Aorta (tissue), 5 donors: ENCODE data around the gene SCP2. TPM values are rescaled to one million over a fixed set of nuclear protein-coding genes. Genes with fewer than 3 reads are reported as not detected.
"Not testable (repeated sequence)": the region's sequence is repeated elsewhere in the genome, so short reads cannot be mapped to it uniquely, and the experiment has no call there.

Experiments
- ATAC-seq: fragments of 200-7000 bp; cut with Tn5 transposase; one replicate; pipeline ENCODE4 v1.9.1; 2022; ENCODE audit warnings: moderate library complexity; ENCODE audit not compliant: low FRiP score
- DNase-seq, 2 donors: peaks; one replicate each; pipeline ENCODE4 v3.0.0-alpha.2; 2020
- H3K27ac ChIP-seq, 2 donors: one replicate each; pipeline ENCODE4 v1.5.1; 2013; ENCODE audit warnings: low read length in 2 of 2, mild to moderate bottlenecking in 2 of 2, moderate library complexity in 2 of 2, control low read depth in 1 of 2, inconsistent platforms in 1 of 2, low read depth in 1 of 2
- H3K27me3 ChIP-seq, 2 donors: one replicate each; pipeline ENCODE4 v1.6.1; 2013; ENCODE audit warnings: control low read depth in 1 of 2, low read length in 1 of 2, mild to moderate bottlenecking in 1 of 2, moderate library complexity in 1 of 2; ENCODE audit not compliant: insufficient read depth in 2 of 2, control insufficient read depth in 1 of 2
- H3K36me3 ChIP-seq, 2 donors: one replicate each; pipeline ENCODE4 v1.6.1; 2013; ENCODE audit warnings: control low read depth in 1 of 2, low read length in 1 of 2, mild to moderate bottlenecking in 1 of 2; ENCODE audit not compliant: insufficient read depth in 2 of 2, control insufficient read depth in 1 of 2
- H3K4me1 ChIP-seq, 2 donors: one replicate each; pipeline ENCODE4 v1.6.1; 2013; ENCODE audit warnings: low read length in 2 of 2, control low read depth in 1 of 2, mild to moderate bottlenecking in 1 of 2, moderate library complexity in 1 of 2; ENCODE audit not compliant: insufficient read depth in 2 of 2, control insufficient read depth in 1 of 2
- H3K4me3 ChIP-seq, 2 donors: one replicate each; pipeline ENCODE4 v1.5.1; 2013; ENCODE audit warnings: low read length in 2 of 2, control low read depth in 1 of 2, mild to moderate bottlenecking in 1 of 2
- H3K9me3 ChIP-seq: one replicate; pipeline ENCODE4 v1.6.1; 2013; ENCODE audit warnings: mild to moderate bottlenecking, low read length; ENCODE audit not compliant: control insufficient read depth
- WGBS, 2 donors: extraction: QIAGEN DNeasy Blood & Tissue Kit; methylation state at CpG; one replicate each; pipeline ENCODE4 v1.1.7; 2013; 5-methylcytosine and 5-hydroxymethylcytosine counted together
- intact Hi-C, 2 donors: fragments of 100-400 bp; cut with DNase I; formaldehyde crosslinking; loops; one replicate each; pipeline versions ENCODE4 v1.14.2 to v1.15.0; 2022
- polyA plus RNA-seq, 2 donors: library from polyadenylated mRNA; stranded (reverse); fragments of 200-250 nt; gene quantifications; one replicate each; pipeline ENCODE4 v1.2.3, GENCODE V29; 2013
- total RNA-seq, 2 donors: library from RNA; stranded (reverse); fragmentation: NEBNext Ultra II Directional; extraction: Animal tissue kit (Norgen Biotek cat#: 25700); gene quantifications; one replicate each; pipeline ENCODE4 v1.2.1, GENCODE V29; 2021
- donor health status: healthy with polysubstance abuse.
- donor health status: Bipolar disorder and iron deficiency.
- donor health status: DM: no; HTN: no; CAD: no.
- donor health status: DM: no; HTN: no; CAD: no.
- donor health status: DM: yes; HTN: yes; CAD: no.

SCP2 gene
- total and polyA plus RNA-seq, 4 donors, result 80.3 to 309 (median 120) TPM

DNA sequence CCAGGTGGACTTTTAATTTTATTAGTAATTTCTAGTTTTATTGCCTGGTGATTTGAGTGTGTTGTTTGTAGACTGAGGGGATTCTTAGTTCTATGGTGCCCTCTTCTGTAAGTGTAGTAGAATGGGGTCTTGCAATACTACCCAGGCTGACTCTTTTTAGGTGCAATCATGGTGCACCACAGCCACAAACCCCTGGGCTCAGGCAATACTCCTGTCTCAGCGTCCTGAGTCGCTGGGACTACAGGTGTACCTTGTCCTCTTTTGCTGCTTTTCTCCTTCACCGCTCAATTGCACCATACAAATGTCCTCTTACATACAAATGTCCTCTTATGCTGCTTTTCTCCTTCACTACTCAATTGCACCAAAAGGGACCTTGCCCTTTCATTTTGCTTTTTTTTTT lies 43.1 kb downstream of the SCP2 start:
- H3K9me3 ChIP-seq, result no peaks in the 10 kb centered on the region
- no peaks in the 10 kb centered on the region for H3K4me1 ChIP-seq
- no peak for ATAC-seq
- 69 to 70% methylated on average over 3 of the region's 3 CpGs for WGBS, 2 donors
- intact Hi-C loops, result no loop called here
- H3K36me3 ChIP-seq, result peaks cover 0 to 2% of the 10 kb centered on the region in 2 donors
- H3K4me3 ChIP-seq, result no peak overlapping the region
- H3K27me3 ChIP-seq, result no peaks in the 10 kb centered on the region
- no peak for DNase-seq
- no peak overlapping the region for H3K27ac ChIP-seq

DNA sequence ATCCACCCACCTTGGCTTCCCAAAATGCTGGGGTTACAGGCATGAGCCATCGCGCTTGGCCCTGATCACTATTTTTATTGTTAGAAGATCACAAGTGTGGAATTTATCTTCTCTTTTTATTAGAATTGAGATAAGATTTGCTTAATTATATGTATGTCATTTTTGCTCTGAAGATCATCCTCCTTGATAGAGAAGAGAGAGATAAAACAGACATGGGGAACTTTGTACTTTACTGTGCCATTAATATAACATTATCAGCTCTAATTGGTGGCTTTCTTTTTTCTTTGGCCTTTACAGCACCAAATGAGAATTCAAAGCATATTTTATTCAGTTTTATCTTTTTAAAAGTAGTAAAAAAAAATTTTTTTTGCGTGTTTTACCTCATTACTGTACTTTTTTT lies 46.8 kb downstream of the SCP2 start:
- ATAC-seq (no peak), DNase-seq (no peak)
- 95 to 97% methylated on average over 3 of the region's 3 CpGs for WGBS, 2 donors
- no peaks in the 10 kb centered on the region for H3K4me1 ChIP-seq
- H3K4me3 ChIP-seq, result no peak overlapping the region
- no peak overlapping the region for H3K27ac ChIP-seq
- no peaks in the 10 kb centered on the region for H3K27me3 ChIP-seq
- intact Hi-C loops, result no loop called here
- no peaks in the 10 kb centered on the region for H3K36me3 ChIP-seq
- no peaks in the 10 kb centered on the region for H3K9me3 ChIP-seq

DNA sequence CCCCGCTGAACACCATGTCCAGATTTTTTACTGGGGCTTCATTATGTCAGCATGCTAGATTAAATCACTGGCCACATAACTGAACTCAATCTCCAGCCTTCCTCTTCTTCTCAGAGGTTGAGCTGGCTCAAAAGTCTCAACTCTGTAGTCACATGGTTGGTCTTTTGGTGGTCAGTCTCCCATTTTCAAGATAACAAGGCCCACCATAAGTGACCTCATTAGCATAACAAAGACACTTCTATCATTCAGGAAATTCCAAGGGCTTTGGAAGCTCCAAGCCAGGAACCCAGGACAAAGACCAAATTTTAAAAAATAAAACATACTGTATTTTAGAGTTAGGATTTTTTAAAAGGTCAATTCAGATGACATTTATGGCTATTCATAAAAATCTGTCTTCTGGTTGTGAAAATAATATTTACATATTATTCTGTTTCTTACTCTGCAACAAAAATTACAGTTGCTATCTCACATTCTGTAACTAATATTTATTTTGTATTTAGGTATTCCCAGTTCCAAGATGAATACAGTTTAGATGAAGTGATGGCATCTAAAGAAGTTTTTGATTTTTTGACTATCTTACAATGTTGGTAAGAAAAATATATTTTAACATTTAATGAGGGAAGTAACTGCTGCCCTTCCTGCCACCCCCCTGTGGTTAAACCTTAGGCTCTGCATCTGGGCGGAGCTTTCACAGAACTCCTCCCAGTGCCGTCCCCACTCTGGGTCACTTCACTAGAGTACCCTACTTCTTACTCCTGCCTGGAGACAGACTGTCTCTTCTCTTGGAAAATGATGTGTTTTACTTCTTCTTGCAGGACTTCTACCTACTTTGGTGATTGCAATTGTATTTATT lies 49.3 kb downstream of the SCP2 start:
- Histone ChIP-seq H3K27ac (no peak overlapping the region), H3K27me3 (no peaks in the 10 kb centered on the region), H3K4me1 (no peaks in the 10 kb centered on the region), H3K9me3 (no peaks in the 10 kb centered on the region), H3K4me3 (no peak overlapping the region), H3K36me3 (no peaks in the 10 kb centered on the region)
- 81 to 89% methylated on average over 3 of the region's 3 CpGs for WGBS, 2 donors
- no peak for DNase-seq
- ATAC-seq, result no peak
- intact Hi-C loops, result no loop called here

DNA sequence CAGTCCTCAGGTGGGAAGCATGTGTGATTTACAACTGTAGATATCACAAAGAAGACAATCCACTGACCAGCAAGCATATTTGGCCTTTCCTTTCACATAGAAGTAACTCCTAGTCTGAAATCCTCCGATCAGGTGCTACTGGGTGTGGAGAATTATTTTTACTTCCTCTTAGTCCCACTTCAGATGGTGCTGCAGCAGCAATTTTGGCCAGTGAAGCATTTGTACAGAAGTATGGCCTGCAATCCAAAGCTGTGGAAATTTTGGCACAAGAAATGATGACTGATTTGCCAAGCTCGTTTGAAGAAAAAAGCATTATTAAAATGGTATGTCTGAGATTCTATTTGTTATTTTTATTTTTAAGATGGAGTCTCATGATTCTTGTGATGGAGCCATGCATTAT lies 51.0 kb downstream of the SCP2 start:
- WGBS, 2 donors, result 49 to 51% methylated on average over 2 of the region's 2 CpGs
- ATAC-seq (no peak), DNase-seq (no peak)
- no peak overlapping the region for H3K4me3 ChIP-seq
- H3K36me3 ChIP-seq, result no peaks in the 10 kb centered on the region
- intact Hi-C loops, result no loop called here
- H3K9me3 ChIP-seq, result no peaks in the 10 kb centered on the region
- H3K4me1 ChIP-seq, result no peaks in the 10 kb centered on the region
- no peaks in the 10 kb centered on the region for H3K27me3 ChIP-seq
- no peak overlapping the region for H3K27ac ChIP-seq

DNA sequence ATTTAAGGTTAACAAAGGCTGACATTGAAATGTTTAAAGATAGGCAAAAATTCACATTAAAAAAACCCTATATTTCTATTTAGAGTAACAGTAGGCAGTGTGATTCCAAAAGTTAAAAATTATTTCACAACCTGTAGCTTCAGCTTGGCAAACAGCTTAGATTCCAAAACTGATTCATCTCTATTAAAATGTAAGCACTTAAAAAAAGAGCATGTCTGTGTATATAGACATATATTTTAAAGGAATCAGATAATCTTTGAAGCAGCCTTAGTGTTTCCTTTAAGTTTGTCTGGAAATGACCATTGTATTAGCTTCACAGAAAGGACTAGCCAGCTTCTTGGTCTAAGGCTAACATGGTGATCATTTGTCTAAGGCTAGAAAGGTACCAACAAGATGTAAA lies 65.7 kb downstream of the SCP2 start:
- H3K36me3 ChIP-seq, H3K4me3 ChIP-seq, intact Hi-C loops, H3K27me3 ChIP-seq, DNase-seq, H3K9me3 ChIP-seq, H3K4me1 ChIP-seq, ATAC-seq, H3K27ac ChIP-seq: not testable (repeated sequence)

DNA sequence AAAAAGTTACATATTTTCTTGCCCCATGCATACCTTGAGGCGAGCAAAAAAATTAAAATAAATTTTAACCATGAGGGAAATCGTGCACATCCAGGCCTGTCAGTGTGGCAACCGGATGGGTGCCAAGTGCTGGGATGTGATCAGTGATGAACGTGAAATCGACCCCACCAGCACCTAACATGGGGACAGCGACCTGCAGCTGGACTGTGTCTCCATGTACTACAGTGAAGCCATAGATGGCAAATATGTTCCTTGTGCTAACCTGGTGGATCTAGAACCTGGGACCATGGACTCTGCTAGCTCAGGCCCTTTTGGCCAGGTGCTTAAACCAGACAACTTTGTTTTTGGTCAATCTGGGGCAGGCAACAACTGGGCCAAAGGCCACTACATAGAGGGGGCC lies 67.6 kb downstream of the SCP2 start:
- peaks cover 0 to 5% of the 10 kb centered on the region in 2 donors for H3K36me3 ChIP-seq
- ATAC-seq (no peak), DNase-seq (no peak)
- no peaks in the 10 kb centered on the region for H3K9me3 ChIP-seq
- no peaks in the 10 kb centered on the region for H3K27me3 ChIP-seq
- intact Hi-C loops, result no loop called here
- H3K27ac ChIP-seq, result no peak overlapping the region
- no peak overlapping the region for H3K4me3 ChIP-seq
- WGBS, 2 donors, result 93 to 95% methylated on average over 6 of the region's 6 CpGs
- H3K4me1 ChIP-seq, result peaks cover 0 to 1% of the 10 kb centered on the region in 2 donors

DNA sequence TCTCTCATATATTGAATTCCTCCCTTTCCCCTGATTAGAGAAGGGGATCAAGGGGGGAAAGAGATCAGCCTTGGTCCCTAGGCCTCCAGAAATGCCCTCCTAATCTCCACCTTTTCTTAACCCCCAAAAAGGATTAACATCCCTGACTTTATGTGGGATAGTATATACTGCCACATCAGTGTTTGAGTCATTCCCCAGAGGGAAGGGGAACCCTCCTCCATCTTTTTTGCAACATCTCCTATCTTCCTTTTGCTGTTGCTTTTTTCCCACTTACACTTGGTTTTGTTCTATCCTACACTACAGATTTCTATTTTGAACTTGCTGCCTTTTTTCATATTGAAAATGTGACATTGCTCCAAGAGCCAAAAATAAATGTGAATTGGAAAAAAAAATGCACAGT lies 69.6 kb downstream of the SCP2 start:
- no peaks in the 10 kb centered on the region for H3K9me3 ChIP-seq
- H3K27ac ChIP-seq, result no peak overlapping the region
- peaks cover 0 to 5% of the 10 kb centered on the region in 2 donors for H3K36me3 ChIP-seq
- no peak for DNase-seq
- ATAC-seq, result no peak
- H3K4me1 ChIP-seq, result peaks cover 0 to 1% of the 10 kb centered on the region in 2 donors
- H3K4me3 ChIP-seq, result no peak overlapping the region
- no peaks in the 10 kb centered on the region for H3K27me3 ChIP-seq
- intact Hi-C loops, result no loop called here

DNA sequence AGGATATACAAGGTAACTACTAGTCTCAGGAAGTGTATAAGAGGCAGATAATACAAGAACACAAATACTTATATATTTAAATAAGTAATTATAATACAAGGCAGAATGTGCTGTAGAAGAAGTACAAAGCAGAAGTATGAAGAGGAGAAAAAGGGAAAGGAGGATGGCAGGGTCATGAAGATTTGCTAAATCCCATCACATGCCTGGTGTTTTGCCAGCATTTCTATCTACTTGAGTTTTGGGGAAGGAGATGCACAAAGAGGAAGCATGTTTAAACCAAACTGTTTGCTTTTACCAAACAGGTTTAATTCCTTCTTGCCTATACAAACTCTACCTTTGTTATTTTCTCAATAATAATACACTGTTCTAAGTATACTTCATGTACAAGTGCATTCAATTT lies 74.1 kb downstream of the SCP2 start:
- H3K27me3 ChIP-seq, result no peaks in the 10 kb centered on the region
- no peaks in the 10 kb centered on the region for H3K36me3 ChIP-seq
- no peak overlapping the region for H3K4me3 ChIP-seq
- intact Hi-C loops, result no loop called here
- no peak overlapping the region for H3K27ac ChIP-seq
- ATAC-seq (no peak), DNase-seq (no peak)
- H3K9me3 ChIP-seq, result no peaks in the 10 kb centered on the region
- H3K4me1 ChIP-seq, result peaks cover 0 to 1% of the 10 kb centered on the region in 2 donors

DNA sequence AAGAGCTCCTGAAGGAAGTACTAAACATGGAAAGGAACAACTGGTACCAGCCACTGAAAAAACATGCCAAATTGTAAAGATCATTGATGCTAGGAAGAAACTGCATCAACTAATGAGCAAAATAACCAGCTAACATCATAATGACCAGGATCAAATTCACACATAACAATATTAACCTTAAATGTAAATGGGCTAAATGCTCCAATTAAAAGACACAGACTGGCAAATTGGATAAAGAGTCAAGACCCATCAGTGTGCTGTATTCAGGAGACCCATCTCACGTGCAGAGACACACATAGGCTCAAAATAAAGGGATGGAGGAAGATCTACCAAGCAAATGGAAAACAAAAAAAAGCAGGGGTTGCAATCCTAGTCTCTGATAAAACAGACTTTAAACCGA lies 79.5 kb downstream of the SCP2 start:
- H3K27me3 ChIP-seq, H3K27ac ChIP-seq, H3K9me3 ChIP-seq, intact Hi-C loops, DNase-seq, ATAC-seq, H3K36me3 ChIP-seq, H3K4me1 ChIP-seq, H3K4me3 ChIP-seq: not testable (repeated sequence)
- 80 to 94% methylated on average over 1 of the region's 2 CpGs for WGBS, 2 donors
